Activated gamma-delta T cell treated with Interleukin-2 at 50 U/mL for 16 hours (primary cell): ENCODE results near the gene TENT4A.
"Not testable (repeated sequence)": the region's sequence is repeated elsewhere in the genome, so short reads cannot be mapped to it uniquely, and the experiment has no call there.

ENCODE experiments used
- DNase-seq: peaks from one replicate; pipeline ENCODE4 v3.0.0-alpha.2; 2020

The TENT4A gene

DNA sequence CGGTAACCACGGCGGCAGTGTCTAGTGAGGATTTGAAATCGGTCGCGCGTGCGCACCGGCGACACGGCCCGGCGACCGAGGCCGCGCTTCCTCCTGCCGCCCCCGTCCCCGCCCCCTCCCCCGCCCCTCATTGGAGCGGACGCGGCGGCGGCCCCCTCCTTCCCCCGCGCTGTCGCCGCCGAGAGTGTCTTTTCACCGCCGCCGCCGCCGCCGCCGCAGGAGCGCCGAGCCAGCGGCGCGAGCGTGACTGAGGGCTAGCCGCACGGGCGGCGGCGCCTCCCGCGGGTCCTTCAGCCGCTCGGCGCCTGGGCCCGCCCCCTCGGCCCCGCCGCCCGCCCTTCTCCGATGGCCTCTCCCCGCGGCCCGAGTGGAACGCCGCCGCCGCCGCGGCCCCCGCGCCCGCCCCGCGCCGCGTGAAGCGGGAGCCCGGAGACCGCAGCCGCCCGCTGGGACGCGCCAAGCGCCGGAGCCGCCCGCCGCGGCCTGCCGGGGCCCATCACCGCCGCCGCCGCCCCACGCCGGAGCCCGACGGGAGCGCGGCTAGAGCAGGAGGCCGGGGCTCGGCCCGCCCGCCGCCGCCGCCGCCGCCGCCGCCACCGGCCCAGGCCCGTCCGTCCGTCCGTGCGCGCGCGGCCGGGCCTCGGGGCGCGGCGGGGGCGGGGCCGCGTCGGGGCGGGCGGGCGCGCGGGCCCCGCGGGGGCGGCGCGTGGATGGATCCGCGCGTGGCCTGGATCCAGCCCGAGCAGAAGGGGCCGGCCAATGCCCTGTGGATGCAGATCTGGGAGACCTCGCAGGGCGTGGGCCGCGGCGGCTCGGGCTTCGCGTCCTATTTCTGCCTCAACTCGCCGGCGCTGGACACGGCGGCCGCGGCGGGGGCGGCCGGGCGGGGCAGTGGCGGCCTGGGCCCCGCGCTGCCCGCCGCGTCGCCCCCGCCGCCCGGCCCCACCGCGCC lies at the start of gene TENT4A:
TENT4A (plus strand) TSS at position 159 of the 952 bp plus-strand sequence; CDS start at position 711, 552 bp downstream.
- DNase-seq, result no peak

DNA sequence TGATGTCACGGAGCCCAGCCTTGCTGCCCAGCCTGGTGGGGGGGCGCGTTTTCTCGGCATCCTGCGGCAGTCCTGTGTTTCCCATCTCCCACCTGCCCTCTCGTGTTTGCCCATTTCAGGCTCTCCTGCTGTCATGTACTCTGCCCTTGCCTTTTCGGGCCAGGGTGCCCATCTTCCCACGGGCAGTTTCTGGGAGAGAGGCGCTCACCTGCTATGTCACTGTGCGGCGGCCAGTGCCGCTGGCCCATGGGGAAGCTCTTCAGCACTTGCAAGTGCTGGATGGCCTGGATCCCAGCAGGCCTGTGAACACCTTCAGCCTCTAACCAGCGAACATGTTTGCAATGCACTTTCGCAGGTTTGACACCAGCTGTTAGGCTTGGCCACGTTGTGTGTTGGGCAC lies 46.5 kb upstream of the TENT4A start:
- DNase-seq, result no peak

DNA sequence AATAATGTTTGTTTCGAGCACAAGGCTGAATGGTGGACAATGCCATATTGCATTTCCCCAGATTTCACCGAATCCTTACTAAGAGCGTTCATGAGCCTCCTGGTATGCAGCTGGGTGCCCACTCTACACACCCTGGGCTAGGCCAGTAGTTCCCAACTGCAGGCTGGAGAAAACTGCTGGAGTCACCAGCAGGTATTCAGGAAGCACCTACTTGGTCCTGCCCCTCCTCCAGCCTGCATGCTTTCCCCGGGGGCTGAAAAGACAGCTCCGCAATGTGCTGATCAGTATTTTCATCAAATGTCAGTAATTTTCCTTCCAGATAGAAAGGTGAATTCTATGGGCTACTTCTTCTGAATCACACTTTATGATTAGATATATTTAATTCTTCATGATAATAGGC lies 45.6 kb upstream of the TENT4A start:
- no peak for DNase-seq

DNA sequence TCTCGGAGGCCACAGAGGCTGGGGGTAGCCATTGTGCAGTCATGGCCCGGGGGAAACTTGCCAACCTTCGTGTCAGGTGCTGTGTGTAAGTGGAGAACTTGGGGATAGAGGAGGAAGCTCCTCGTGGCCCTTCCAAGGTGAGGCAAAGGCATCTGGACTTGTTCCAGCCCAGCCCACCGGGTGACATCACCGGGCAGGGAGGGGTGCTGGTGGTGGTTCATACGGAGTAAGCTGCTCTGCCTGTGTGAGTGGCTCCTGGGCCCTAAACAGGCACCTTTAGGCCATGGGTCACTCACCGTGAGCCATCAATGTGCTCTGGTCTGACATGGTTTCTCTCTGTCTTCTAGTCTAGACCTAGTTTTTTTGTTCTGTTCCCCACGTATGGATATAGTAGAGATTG lies 44.5 kb upstream of the TENT4A start:
- not testable (repeated sequence) for DNase-seq

DNA sequence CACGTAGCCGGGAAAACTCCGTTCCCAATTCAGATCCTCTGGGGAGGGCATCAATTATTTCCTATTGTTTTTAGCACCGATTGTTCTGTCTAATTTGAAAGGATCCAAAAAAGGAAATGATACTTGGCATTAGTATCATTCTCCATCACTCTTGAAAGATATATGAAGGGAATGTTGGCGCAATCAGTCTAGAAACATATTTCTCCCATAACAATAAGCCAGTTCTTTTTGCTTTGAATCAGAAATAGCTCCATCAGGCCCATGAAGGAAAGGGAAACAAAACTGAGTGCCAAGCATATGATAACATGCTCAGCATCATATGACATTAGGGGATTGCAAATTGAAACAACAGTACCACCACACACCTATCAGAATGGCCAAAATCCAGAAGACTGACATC lies 40.2 kb upstream of the TENT4A start:
- DNase-seq, result no peak

DNA sequence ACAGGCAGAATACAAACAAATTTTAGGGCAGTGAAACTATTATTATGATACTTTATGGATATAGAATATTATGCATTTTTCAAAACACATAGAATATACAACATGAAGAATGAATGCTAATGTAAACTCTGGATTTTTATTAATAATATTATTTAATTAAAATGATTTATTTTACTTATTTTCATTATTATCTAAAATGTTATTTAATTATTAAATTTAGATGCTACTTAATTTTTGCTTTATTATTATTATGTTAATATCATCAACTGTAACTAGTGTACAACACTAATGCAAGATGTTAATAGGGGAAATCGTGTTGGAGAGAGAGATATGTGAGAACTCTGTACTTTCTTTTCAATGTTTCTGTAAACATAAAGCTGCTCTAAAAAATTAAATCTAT lies 39.3 kb upstream of the TENT4A start:
- DNase-seq, result no peak

DNA sequence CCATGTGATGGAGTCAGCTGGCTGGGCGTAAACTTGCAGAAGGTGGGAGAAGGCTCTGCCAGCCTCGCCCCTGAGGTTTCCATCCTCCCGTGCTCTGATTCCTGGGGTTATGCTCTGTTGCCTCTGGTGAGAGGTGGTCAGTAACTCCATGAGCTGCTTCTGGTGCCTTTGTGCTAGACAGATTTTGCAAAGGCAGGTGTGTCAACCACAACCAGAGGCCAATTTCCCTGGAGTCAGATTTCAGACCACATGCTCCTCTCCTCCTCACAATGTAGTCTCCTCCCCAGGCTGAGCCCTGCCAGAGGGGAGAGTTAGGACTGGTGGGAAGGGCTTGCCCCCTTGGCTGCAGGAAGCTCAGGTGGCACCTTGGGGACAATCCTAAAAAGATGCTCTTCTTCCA lies 38.8 kb upstream of the TENT4A start:
- no peak for DNase-seq

DNA sequence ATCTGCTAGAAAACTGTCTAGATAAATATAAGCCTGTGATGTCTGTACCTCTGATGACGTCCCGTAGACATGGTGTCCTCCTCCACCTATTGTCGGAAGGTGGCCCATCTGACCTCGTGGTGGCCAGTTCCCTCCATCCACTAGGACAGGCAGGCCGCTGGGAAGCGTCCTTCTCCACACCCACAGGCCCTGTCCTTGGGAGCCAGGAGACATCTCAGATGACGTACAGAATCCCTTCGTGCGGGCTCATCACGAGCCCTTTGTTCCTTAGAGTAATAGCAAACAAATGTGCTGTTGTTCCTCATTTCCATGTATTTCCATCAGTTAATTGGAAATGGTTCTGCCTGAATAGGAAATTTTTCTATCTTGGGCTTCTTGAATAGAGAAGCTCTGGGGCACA lies 38.3 kb upstream of the TENT4A start:
- no peak for DNase-seq

DNA sequence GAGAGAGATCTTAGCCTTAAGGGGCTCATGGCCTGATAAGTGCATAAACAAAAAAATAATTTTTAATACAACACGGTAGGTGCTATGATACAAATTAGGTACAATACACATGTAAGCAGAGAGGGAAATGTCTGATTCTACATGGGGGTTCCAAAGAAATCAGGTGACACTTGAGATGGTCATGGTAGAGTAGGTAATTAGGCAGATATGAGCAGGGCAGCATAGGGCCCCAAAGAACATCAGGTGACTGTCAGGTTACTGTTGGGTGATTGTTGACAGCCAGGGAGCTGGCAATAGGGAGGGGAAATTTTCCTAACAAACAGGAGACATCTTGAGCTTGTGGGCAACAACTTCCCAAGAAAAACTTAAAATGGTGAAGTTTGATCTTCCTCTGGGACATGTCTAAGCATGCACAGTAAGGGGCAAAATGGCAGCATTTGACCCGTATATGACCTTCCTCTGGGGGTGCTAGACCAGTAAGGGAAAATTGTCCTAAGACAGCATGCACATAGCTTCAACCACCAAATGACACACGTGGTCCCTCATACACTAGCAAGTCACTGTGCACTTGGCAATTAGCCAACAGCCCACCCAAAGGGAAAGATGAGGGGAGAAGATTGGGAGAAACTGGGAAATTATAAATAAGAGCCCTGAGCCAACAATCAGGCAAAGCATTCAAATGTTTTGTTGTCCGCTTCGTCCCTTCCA lies 37.3 kb upstream of the TENT4A start:
- no peak for DNase-seq

DNA sequence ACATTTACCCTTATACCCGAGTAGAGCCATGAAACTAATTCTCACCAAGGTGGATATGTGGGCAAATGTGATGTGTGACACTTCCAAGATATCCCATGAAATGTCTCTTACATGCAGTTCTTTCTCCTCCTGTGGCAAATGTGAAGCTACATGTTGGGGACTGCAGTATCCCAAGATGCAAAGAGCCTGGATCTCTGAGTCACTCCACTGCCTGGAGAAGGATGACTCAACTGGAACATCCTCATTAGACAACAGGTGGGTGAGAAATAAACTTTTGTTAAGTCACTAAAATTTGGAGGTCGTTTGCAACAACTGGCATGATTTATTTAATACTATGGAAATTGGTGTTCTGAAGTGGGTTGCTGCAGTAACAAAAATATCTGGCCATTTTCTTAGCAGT lies 36.5 kb upstream of the TENT4A start:
- no peak for DNase-seq

DNA sequence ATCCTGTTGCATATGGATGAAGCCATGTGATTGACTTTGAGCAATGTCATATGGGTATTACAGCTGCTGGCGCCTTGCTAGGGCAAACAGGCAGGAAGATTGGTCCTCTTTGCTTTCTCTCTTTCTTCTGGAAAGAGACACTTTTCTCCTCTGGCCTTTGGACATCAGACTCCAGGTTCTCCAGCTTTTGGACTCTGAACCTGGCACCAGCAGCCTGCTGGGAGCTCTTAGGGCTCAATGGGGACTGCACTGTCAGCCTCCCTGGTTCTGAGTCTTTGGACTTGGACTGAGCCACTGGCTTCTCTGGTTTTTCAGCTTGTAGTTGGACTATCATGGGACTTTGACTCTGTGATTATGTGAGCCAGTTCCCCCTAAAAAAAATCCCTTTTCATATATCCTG lies 34.8 kb upstream of the TENT4A start:
- no peak for DNase-seq

DNA sequence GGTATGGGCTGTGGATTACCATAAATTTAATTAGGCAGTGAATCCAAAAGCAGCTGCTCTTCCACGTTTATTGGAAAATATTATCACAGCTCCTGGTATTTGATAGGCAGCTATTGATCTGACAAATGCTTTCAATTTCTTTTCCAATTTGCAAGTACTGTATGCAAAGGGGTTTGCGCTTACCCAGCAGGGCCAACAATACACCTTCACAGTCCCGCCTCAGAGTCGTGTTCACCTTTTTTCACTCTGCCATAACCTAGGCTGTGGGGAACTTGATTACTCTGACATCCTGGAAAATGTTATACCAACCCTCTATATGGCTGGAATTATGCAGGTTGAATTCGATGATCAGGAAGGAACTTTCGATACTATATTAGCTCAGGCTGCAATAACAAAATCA lies 32.3 kb upstream of the TENT4A start:
- no peak for DNase-seq

DNA sequence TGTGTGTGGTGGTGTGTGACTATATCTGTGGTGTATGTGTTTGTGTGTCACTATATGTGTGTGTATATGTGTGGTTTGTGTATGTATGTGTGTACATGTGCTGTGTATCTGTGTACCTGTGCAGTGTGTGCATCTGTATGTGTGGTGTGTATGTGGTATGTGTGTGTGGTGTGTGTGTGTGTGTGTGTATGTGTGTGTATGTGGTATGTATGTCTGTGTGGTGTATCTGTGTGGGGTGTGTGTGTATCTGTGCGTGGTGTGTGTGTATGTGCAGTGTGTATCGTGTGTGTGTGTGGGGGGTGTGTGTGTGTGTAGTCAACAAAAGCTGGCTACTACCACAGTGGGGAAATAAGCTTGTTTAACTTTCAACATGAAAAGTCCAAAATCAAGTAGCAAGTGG lies 31.6 kb upstream of the TENT4A start:
- DNase-seq, result no peak

DNA sequence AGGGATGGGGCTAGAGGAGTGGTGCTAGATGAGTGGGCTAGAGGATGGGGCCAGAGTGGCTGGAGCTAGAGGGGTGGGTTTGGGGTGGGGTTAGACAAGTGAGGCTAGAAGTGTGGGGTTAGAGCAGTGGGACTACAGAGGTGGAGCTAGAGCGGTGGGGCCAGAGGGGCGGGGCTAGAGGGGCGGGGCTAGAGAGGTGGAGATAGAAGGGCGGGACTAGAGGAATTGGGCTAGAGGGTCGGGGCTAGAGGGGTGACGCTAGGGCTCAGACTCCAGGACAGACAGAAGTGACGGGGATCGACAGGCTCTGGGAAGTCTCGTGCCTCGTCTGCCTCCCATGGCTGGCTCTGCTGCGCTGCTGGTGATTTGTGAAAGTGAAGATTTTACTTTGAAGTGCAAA lies 31.0 kb upstream of the TENT4A start:
- no peak for DNase-seq

DNA sequence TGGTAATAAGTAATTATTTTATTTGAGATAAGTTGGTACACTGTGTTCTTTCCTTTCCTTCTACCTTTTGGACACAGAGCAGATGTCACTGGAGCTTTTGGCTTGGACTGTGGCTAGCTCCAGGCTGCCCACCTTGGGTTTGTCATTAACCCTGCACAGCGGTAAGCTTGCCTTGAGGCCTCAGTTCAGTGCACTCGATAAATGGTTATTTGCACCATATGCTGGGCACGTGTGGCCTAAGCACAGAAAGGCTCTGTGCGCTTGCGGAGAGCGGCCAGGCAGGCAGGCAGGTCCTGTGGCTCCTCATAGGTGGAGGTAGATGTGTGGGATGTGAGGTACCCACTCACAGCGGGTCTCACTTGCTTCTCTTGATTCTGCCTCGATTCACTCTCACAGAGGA lies 30.0 kb upstream of the TENT4A start:
- no peak for DNase-seq

DNA sequence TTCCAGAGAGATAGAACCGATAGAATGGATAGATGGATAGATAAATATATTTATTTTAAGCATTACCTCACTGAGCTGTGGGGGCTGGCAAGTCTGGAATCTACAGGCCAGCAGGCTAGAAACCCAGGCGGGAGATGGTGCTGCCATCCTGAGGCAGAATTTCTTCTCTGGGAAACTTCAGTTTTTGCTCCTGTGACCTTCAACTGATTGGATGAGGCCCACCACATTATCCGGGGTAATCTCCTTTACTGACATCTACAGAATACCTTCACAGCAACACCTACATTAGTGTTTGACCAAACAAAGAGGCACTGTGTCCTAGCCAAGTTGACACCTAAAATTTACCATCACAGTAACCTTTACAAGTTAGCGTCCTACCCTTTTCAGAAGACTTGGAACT lies 29.2 kb upstream of the TENT4A start:
- no peak for DNase-seq

DNA sequence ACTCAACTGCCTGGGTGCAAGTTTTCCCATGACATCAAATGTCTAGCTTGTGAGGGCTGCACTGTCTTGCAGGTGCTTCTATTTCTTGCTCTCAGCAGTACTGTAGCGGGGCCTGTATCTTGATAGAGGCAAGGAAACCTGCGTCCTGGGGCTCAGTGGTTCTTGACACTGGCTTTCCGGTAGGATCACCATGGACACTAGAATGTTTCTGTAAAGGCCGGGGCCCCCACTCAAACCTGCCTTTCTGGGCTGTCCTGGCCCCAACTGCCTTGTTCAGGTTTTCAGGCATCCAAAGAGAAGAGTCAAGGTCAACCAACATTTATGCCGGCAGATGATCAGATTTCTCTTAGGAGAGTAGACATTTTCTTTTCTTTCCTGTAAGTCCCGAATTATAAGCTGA lies 26.7 kb upstream of the TENT4A start:
- DNase-seq, result no peak

DNA sequence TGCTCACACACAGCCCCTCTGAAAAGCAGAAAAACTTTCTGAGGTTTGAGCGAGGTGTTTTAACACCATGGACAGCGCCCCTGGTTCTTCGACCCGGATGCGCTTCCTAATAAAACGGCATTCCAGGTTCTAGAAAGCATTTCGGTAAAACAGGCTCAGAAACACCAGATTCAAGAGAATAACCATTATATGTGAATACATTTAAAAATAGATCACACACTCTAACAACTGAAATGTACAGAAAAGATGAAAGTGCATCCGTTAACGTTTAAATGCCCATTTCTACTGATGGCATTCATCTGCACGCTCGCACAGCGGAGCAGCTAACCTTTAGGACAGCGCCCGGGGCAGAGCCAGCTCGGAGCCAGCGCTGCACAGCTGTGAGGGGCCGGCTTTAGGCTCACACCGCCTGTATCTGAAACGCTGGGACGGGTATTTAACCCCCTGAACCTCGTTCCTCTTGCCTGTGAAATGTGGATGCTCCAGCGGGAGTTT lies 26.3 kb upstream of the TENT4A start:
- DNase-seq, result no peak

DNA sequence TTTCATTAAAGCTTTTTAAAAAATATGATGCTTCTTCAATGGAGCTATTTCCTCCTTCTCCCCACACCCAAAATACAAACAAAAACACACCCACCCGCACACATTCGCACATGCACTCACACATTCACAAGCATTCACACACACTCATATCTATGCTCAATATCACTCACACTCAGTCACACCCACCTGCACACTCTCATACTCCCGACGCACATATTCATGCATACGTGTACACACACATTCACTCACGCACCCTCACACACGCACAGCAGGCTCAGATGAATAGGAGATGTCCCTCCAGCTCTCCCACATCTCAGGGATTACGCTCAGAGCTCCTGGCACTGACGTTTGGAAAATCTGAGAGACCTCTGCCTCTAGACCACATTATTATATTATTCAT lies 25.7 kb upstream of the TENT4A start:
- DNase-seq, result no peak

DNA sequence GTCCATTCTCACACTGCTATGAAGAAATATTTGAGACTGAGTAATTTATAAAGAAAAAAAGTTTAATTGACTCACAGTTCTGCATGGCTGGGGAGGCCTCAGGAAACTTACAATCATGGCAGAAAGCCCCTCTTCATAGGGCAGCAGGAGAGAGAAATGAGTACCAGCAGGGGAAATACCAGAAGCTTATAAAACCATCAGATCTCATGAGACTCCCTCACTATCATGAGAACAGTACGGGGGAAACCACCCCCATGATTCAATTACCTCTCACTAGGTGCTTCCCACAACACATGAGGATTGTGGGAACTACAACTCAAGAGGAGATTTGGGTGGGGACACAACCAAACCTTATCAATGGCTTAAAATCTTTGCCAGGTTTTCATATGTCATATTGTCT lies 20.3 kb upstream of the TENT4A start:
- no peak for DNase-seq

DNA sequence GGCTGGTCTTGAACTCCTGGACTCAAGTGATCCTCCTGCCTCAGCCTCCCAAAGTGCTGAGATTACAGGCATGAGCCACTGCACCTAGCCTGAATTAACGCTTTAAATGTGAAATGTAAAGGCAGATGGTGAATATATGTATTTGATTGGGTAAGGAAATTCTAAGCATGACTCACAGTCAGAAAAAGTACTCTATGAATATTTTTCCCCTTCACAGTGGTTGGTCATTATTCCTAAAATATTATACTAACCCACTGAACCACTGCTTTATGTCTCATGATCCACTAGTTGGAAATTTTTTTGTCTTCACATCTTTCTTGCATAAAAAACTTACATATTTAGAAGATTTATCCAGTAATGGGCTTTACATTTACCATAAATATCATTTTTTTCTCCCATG lies 14.5 kb upstream of the TENT4A start:
- DNase-seq, result no peak

DNA sequence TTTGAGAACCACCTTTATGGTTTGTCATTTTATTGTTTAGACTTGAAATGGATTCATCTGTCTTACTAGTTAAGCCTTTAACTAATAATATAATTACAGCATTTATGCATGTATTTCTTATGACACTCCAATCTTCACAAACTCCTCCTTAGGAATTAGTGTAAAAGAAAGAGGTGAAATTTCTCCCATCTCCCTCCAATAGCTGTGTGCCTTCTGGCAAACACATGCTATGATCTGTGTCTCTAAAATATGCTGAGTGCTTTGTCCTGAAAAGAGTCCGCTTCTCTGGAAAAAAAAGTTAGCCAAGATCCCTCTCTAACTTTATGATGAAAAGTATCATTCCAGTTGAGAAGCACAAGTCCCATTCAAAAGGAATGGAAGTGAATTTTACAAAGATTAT lies 13.9 kb upstream of the TENT4A start:
- no peak for DNase-seq

DNA sequence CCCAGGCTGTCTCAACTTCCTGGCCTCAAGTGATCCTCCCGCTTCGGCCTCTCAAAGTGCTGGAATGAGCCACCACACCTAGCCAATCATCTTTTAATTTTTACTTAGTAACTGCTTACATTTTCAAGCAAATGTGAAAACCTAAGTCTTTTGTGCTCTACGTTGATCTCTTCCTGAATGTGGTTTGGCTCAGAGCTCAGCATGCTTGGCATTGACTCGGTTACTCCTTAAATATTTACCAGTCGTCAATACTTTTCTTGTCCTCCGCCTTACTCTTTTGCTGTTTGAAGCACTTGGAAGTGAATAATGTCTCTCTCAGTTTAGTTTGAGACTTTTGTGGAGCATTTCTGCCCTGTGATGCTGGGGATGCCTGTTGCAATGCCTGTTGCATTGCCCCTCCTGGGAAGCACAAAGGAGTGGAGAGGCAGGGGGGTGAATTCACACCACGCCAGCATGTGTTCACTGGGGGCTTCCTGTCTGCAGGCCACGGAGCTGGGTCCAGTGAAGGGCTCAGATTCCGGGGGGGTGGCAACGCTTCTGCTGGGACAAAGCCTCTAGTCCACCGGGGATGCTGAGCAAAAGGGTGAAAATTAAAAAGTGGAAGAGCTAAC lies 13.1 kb upstream of the TENT4A start:
- no peak for DNase-seq
